SHP77 treated with DMSO at 0.1 percent for 48 hours (cell line): ENCODE measurements around the gene PSMB9.
A peak's percentile ranks its signal among the peaks of the same experiment; 100 is the strongest.

ENCODE experiments used
- DNase-seq: peaks from one replicate; lab custom pipeline; 2025; lab: John Stamatoyannopoulos, UW

Gene PSMB9

DNA sequence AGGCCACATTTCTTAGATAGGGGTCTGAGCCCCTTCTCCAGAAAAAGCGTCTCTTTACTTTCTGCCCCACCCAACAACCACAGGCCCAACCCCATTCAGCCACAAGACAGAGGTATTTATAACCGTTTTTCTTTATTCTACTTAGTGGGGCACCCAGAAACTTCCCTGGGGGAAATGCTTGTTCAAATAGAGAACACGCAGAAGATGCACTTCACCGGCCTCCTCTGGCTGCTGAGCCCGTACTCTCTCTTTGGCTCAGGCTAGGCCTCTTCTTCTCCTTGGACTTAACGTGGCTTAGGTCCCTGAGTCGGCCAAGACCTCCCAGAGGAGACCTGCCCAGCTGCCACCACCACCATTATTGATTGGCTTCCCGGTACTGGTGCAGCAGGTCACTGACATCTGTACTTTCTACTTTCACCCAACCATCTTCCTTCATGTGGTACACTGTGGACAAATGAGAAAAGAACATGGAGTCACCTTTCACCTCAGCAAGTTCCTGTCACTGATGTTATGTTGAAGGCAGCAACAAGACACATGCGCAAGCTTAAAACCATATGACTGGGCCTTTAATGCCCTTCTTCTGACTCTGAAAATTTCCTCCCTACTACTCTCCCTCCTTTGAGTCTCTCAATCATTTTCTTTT is 13.3 kb upstream of the PSMB9 start:
- DNase-seq = no peak

DNA sequence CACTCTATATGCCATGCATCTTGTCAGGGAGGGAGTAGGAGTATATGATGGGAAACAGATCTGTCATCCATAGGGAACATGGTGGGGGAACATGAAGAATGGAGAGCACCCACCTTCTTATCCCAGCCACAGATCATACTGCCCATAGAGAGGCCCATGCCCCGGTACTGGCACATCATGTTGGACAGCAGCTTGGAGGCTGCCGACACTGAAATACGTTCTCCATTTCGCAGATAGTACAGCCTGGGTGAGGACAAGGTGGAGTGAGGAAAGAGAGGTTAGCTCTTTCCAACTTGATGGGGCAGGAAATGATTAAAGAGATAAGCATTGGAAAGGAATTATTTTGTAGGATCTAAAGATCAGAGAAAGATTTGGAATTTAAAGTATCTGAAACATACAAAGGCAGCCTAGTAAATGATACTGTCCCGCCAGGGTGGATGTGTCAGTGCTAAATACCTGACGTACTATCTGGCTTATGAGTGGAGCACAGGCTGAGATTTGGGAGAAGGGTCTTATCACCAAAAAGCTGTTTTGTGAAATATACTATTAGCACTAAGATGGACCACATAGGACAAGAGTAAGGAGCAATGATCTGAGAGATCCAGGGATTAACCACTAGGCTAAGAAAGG is 11.9 kb upstream of the PSMB9 start:
- no peak for DNase-seq

DNA sequence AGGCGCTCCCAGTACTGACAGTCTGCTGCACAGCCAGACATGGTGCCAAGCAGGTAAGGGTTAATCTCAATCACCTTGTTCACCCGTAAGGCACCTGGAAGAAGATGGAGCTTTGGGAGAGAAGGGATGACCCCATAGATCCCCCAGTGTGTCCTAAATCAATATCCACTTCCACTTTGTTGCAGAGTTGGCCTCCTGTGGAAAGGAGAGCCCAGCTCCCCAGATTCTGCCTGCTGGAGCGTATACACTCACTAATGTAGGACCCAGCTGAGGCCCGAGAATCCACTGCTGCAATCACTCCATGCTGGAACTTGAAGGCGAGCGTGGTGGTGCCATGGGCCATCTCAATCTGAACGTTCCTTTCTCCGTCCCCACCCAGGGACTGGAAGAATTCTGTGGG is 11.3 kb upstream of the PSMB9 start:
- DNase-seq = no peak

DNA sequence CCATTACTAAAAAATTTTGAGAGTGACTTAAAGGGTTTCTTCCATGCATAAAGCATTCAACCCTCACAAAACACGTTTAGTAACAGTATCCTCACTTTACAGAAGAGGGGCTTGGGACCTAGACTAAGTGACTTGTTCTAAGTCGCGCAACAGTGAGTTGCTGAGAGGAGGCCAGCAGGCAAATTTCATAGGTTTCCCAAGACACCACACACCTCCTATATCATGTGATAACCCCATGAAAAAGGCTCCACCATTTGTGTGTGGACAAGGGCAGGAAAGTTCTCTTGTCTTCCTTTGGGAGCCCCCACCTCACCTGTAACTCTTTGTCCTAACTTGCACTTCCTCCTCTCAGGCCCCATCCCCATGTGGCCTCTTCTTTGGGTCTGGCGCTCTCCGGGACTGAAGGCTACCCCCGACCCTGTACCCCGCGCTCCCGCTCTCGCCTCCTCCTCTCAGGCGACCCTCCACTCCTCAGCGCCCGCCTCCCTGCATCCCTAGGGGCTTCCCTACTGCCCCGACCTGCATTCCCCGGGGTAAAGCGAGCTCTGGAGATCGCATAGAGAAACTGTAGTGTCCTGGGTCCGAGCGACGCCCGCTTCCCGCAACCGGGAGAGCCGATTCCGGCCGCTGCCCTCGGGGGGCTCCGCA is 10.5 kb upstream of the PSMB9 start:
- no peak for DNase-seq

DNA sequence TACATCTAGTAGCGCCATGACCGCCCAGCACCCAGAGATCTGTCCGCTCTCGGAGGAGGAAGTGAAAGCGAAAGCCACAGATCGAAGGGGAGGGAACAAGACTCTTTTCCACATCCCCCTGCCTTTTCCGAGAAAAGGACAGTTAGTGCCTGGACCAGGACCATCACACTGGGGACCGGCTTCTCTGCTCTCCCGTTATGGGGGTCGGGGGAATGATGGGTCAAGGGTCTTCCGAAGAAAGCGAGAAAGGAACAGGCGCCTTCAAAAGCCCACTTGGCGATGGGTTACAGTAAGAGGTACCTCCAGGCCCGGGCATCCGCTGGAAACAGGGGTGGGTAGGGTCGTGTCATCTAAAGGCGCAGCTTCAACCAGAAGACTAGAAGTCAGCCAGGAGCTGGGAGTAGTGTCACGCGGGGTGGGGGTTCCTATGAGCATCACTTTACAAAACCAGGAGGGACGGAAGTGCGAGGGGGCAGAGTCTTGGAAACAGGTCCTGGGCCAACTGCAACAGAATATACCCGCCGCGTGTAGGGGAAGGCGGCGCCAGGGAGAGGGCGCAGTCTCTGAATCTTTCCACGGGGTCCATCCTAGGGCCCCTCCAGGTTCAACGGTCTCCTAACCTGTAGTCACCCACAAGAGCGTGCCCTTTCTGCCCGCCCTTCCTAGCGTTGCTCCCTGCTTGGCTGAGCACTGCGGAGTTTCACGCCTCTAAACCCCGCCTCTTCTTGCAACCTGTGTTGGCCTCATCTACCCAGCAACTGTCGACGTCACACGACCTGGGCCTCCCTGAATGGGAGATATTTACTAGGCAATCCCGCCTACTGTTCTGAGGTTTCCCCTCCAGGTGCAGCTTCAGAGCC is 9.8 kb upstream of the PSMB9 start, which contains the start of gene PSMB8:
TSS of gene PSMB8 (minus strand) at position 69 of the 860 bp plus-strand sequence. CDS start at position 18, 51 bp downstream.
- DNase-seq = peak; percentile 96

DNA sequence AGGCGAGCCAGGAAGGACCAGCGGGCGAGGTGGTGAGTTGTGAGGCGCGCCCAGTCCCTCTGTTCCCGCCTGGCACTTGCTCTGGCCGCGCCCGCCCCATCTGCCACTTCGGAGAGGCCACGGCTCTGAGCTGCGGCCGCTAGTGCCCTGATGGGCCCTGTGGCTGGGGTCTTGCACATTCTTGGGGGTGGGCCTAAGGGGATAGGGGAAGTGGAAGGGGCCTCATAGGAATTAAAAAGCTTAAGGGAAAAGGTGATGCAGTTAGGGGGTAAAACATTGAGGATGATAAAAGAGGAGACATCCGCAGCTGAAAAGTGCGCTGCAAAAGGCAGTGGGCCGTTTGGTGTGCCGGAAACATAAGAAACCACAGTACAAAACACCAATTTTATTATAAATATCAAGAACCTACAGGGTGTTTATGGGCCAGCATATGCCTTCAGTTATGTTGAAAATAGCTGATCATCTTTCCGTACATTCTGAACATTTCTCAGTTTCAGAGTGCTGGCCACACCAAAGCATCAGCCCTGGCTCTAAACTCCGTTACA is 9.1 kb upstream of the PSMB9 start:
- no peak for DNase-seq

DNA sequence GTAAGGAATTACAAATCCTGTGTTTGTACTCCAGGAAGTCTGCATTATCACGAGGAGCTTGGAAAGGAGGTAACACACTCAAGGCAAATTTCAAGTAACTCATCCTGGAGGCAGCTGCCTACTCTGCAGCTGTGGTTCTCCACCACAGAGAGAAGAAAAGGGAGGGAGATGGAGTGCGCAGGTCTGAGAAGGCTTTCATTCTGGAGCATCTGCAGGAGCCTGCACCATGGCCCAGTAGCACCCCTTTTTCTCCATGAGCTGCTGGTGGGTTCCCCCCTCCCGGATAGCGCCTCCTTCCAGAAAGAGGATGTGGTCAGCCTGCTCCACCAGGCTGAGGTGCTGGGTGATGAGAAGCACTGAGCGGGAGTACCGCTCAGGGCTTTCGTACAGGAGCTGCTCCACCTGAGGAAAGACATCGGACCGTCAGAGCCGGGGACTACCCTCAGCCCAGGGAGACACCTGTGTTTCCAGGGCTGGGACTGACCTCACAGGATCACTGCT is 8.6 kb upstream of the PSMB9 start:
- no peak for DNase-seq

DNA sequence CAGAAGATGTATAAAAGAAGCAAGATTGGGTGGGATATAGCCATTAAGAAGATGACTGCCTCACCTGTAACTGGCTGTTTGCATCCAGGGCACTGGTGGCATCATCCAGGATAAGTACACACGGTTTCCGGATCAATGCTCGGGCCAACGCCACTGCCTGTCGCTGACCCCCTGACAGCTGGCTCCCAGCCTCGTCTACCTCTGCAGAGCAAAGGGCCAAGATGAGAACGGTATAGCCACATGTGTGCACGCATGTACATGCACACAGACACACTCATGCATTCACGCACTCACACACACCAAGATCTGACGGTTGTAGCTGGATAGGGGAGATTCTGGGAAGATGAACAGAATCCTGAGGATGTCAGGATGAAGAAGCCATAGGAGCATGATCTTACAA is 7.0 kb upstream of the PSMB9 start:
- DNase-seq = no peak

DNA sequence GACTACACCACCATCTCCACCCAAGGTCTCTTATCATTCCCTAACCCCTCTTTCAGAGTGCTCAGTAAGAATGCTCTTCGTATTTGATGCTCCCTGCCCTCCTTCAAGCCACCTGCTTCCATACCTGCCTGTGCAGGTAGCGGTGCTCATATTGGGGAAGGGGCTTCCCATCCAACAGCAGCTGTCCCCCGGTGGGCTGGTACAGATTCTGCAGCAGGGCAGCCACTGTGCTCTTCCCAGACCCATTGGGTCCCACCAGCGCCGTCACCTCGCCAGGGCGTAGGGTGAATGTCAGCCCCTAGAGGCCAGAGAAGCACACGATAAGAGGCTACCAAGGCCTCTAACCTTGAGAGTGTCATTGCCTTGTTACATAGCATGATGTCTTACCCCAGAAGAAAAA is 6.2 kb upstream of the PSMB9 start:
- DNase-seq = no peak

DNA sequence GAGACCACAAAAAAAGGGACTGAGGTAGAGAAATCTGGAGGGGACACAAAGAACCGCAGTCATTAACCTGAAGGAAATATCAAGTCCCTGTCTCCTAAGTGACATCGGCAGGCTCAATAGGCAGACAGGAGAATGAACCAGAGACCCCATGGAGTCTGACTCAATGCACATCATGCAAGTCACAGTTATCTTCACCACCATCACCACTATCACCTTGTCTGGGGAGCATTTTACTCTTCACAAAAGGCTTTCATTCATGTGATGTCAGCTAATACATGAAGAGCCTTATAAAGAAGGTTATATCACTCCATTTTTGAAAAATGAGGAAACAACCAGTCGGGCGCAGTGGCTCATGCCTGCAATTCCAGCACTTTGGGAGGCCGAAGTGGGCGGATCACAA is 4.9 kb upstream of the PSMB9 start:
- no peak for DNase-seq

DNA sequence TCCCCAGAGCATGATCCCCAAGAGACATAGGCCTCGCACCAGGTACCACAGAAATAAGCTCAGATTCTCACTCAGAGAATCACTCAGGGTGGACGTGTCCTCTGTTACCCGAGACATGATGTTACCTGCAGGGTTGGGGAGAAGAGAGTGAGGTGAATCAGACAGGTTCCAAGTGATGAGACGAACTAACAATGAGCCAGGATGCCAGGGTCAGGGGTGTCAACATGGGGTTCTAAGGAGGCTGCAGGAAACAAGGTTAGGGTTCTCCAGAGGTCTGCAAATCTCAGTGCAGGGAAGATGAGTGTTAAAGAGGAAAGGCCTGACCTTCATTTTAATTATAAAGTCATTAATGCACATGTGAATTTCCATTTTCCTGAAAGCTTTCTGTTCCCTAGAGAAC is 3.0 kb upstream of the PSMB9 start:
- no peak for DNase-seq

DNA sequence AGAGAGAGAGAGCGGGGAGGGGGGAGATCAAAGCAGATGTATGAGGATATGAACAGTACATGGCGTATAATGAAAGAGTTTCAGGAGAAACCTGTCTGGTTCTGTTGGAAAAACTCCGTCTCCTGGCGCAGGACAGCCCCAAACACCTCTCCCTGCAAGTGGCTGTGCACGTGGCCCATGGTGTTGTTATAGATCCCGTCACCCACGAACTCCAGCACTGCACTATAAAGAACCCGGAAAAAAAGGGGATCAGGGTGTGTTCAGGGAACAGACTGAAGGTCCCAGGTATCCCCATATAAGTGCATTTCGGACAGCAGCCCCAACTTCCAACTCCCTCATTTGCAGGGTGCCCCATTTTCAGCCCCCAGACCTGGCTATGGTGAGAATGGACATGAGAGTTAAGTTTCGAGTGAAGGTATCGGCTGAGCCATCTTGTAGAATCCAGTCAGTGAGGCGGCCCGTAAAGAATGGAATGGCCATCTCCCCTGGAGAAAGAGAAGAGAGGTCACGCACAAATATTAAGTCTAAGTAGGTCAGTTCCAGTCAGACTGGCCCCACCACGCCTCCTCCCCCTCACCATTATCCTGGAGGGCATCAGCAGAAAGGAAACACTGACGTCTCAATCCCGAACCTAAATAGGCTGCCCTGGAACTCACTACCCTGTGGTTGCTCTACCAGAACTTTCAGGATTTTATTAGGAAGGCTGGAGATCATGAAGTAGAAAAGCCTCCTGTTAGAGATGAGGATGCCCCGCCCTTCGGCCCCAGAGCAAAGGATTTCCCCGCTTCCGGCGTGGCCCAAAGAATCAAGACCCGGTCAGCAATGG is 1.8 kb upstream of the PSMB9 start:
- no peak for DNase-seq

DNA sequence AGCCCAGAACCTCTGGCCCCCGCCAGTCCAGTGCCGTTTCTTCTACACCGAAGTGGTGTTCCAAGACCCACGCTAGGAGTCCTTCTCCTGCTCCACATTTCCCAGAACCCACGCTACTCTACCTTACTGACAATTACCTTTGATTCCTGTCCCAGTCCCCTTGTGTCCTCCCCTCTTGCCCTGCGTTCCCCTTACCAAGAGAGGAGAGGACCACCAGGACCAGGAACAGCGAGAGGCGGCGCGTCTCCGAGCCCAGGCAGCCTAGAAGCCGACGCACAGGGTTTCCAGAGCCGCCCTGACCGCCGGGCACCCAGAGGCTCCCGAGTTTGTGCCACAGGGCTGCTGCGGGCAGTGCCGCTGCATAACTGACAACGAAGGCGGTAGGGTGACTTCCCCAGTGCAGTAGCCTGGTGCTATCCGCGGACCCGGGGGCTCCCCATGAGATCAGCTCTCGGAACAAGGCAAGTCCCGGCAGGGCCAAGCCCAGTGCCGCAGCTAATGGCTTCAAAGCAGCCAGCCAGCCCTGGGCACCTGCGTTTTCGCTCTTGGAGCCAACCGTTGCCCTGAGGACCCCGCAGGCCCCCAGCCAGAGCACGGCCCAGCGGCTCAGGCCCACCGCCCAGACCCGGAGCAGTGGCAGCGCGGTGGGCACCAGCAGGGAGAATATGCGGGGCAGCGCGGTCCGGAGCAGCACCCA is 1.0 kb upstream of the PSMB9 start:
- DNase-seq = no peak

DNA sequence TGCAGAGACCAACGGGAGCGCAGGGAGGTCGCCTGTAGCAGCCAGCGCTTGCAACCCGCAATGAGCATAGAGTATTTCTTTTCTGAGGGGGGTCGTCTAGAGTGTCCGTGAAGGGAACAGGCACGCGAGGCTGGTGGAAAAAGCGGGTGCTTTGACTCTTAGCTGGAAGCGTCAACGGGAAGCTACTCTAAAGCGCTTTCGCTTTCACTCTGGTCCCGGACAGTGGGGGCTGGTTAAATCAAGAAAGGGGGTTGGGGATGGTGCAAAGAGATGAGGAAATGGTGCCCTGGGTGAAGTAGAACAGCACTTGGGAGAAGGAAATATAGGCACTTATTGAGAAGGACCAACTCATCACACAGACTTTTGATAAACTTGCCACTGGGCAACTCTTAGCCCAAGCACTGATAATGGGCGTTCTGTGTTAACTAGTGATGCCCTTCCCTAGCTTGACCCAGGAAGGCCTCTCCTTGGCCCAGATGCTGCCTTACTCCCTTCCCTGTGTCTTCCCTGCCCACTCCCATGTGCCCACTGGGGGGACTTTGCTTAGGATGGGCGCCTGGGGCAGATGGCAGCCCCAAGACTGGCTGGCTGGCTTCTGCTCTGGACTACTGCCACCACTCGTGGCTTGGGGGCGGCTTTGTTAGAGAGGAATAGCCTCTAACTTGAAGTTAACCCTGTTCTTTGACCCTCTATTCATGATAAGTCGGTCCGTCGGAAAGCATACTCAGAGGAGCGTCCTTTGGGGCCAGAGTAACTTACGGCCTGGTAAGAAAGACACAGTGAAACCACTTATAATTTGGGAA is 585 bp downstream of the PSMB9 start:
- no peak for DNase-seq

DNA sequence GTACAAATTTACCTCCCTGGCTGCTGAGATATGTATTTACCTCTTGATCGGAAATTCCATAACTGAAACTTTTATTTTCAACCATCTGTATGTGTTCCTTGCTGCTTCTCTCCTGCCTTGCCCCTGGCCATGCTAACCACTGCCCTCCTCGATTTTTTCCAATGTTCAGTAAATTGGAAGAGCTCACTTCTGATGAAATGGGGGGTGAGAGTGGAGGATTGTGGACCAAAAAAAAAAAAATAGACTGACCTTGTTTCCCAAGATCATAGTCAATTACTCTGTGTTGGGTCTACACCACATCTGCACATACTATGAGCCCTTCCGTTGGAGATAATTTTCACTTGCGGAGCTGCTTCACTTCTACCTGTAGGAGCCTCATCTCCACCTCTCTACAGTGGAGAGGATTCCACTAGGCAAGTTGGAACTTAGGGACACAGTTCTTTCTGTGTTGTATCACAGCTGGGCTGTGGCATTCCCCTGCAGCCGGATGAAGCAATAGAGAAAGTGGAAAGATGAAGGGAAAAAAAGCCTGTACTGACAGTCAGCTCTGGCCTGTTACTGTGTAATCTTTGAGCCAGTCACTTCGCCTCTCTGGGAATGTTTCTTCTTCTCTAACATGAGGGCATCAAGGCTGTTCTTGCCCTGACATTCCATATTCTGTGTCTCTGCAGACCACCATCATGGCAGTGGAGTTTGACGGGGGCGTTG is 1.6 kb downstream of the PSMB9 start:
- DNase-seq = no peak

DNA sequence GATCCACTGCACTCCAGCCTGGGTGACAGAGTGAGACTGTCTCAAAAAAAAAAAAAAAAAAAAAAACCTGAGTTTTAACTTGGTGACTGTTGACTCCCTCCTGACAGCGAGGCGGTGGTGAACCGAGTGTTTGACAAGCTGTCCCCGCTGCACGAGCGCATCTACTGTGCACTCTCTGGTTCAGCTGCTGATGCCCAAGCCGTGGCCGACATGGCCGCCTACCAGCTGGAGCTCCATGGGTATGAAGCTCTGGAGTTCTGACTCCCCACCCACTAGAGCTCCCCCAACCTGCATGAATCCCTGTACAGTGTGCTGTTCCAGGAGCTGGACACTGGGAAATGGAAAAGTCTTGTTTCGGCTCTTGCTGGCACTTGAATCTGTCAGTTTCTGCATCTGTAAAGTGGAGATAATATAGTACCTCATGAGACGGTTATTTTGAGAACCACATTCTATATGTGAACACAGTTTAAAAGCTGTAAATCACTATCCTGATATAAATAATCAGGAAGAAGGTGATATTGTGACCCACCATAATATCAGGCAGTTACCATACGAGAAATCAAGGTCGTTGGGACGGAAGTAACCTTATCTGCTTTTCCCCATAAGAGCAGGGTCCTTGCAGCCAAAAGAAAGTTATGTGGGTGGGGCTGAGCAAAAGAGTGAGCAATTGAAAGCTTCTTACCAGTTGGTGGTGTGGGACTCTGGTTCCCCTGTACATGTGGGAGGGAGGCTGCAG is 3.3 kb downstream of the PSMB9 start:
- no peak for DNase-seq

DNA sequence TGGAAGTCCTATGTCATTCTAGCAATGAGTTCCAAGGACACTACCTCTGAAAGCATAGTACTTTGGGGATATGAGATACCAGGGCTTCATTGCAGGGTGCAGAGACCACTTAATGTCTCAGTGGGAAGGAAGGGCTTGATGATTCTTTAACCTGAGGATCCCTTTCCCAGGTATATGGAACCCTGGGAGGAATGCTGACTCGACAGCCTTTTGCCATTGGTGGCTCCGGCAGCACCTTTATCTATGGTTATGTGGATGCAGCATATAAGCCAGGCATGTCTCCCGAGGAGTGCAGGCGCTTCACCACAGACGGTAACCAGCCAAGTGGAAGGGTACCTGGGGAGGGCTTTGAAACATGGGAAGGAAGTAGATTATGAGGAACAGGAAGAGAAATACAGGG is 4.2 kb downstream of the PSMB9 start:
- DNase-seq = no peak

DNA sequence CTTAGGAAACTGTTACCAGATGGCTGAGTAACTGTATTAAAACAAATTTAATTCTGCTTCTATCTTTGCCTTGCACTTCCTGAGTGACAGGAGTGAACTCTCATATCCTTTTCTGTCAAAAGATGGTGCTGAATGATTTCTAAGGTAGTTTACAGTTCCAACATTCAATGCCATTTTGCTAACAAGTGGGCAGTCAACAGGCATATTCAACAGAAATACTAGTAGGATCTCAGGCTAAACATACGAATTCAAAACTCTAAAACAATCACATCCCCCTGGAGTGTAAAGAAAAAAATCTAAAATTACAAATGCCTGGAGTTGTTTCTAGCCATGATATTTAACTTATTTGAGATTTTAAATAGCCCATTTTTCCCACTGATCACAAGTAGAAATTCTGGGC is 6.7 kb downstream of the PSMB9 start:
- DNase-seq = no peak
